H1 (cell line): ENCODE measurements around the gene SLC24A4. TPM values are rescaled to one million over a fixed set of nuclear protein-coding genes. Genes with fewer than 3 reads are reported as not detected.

Source experiments
- CTCF ChIA-PET: fragments of 300-600 bp; sonication (Branson Sonifier 250); formaldehyde crosslinking; loops from one replicate; lab custom pipeline; 2021; ENCODE audit not compliant: partially characterized antibody; lab: Charles Lee
- POLR2A ChIA-PET: fragments of 300-600 bp; sonication (Branson Sonifier 250); formaldehyde crosslinking; loops from one replicate; lab custom pipeline; 2021; ENCODE audit warnings: inconsistent platforms; ENCODE audit not compliant: partially characterized antibody; lab: Charles Lee
- DNase-seq, 2 experiments: peaks; one replicate each; pipeline versions ENCODE4 v3.0.0 to v3.0.0-alpha.2; 2010 to 2022; ENCODE audit warnings: low spot score in 2 of 2, low read depth in 1 of 2, mixed read lengths in 1 of 2
- FAIRE-seq: peaks from 2 replicates; lab custom pipeline; 2011; peaks lifted over from hg19 to GRCh38; lab: Jason Lieb, UNC
- H2AFZ ChIP-seq: 2 replicates; pipeline ENCODE4 v1.8.1; 2012; ENCODE audit warnings: low read length, inconsistent platforms
- H2AK5ac ChIP-seq: 2 replicates; pipeline ENCODE4 v1.6.1; 2013; ENCODE audit warnings: low read depth, low read length
- H2BK120ac ChIP-seq: replicated peaks from 2 replicates; pipeline ENCODE3; 2013; ENCODE audit warnings: low read depth, low read length, inconsistent platforms
- H2BK12ac ChIP-seq: 2 replicates; pipeline ENCODE4 v1.6.1; 2013; ENCODE audit warnings: low read depth, low read length
- H2BK15ac ChIP-seq: 2 replicates; pipeline ENCODE4 v1.6.1; 2013; ENCODE audit warnings: low read length
- H2BK20ac ChIP-seq: 2 replicates; pipeline ENCODE4 v1.6.1; 2013; ENCODE audit warnings: low read length
- H2BK5ac ChIP-seq: 2 replicates; pipeline ENCODE4 v1.6.1; 2013; ENCODE audit warnings: low read depth, low read length
- H3K14ac ChIP-seq: 2 replicates; pipeline ENCODE4 v1.6.1; 2013; ENCODE audit warnings: inconsistent platforms; ENCODE audit not compliant: insufficient read length
- H3K18ac ChIP-seq: 2 replicates; pipeline ENCODE4 v1.6.1; 2013; ENCODE audit warnings: low read length; ENCODE audit errors: extremely low read depth
- H3K23ac ChIP-seq: 2 replicates; pipeline ENCODE4 v1.6.1; 2013; ENCODE audit warnings: inconsistent platforms; ENCODE audit not compliant: insufficient read length
- H3K23me2 ChIP-seq: 2 replicates; pipeline ENCODE4 v1.6.1; 2013; ENCODE audit warnings: low read depth, low read length
- H3K27ac ChIP-seq: 2 replicates; pipeline ENCODE4 v1.6.1; 2011; ENCODE audit warnings: low read depth, low read length, inconsistent platforms
- H3K27me3 ChIP-seq, 4 experiments: replicated peaks in 1 of 4; 1 replicate in 1 of 4; 2 replicates in 3 of 4; pipeline versions ENCODE4 v1.6.1 to v1.8.1; 2011 to 2013; ENCODE audit warnings: low read length in 3 of 4, mild to moderate bottlenecking in 3 of 4, inconsistent platforms in 2 of 4, mixed read lengths in 2 of 4, moderate library complexity in 1 of 4; ENCODE audit not compliant: control insufficient read depth in 3 of 4, insufficient read depth in 3 of 4; ENCODE audit errors: extremely low read depth in 1 of 4
- H3K36me3 ChIP-seq, 4 experiments: 2 replicates each; pipeline versions ENCODE4 v1.6.1 to v1.8.1; 2011 to 2013; ENCODE audit warnings: mild to moderate bottlenecking in 4 of 4, low read length in 3 of 4, moderate library complexity in 2 of 4, control low read depth in 1 of 4, inconsistent platforms in 1 of 4; ENCODE audit not compliant: insufficient read depth in 4 of 4, control insufficient read depth in 2 of 4
- H3K4ac ChIP-seq: replicated peaks from 2 replicates; pipeline ENCODE3; 2013; ENCODE audit warnings: low read length, low read depth, mixed read lengths, inconsistent platforms; ENCODE audit not compliant: insufficient read length
- H3K4me1 ChIP-seq, 4 experiments: replicated peaks in 1 of 4; 1 replicate in 1 of 4; 2 replicates in 3 of 4; pipeline versions ENCODE4 v1.6.1 to v1.8.1; 2011 to 2013; ENCODE audit warnings: low read length in 3 of 4, inconsistent platforms in 2 of 4, mixed read lengths in 1 of 4; ENCODE audit not compliant: insufficient read depth in 4 of 4, control insufficient read depth in 3 of 4
- H3K4me2 ChIP-seq, 2 experiments: 2 replicates each; pipeline versions ENCODE4 v1.6.1 to v1.8.1; 2011 to 2013; ENCODE audit warnings: low read depth in 2 of 2, low read length in 2 of 2, control low read depth in 1 of 2, inconsistent platforms in 1 of 2, mild to moderate bottlenecking in 1 of 2; ENCODE audit not compliant: insufficient read depth in 1 of 2
- H3K4me3 ChIP-seq, 4 experiments: fragments of 200-600, 300-600 bp in 1 of 4; sonication (generic), shearing (Covaris generic), sonication (Bioruptor Twin) in 1 of 4; 2 replicates each; pipeline versions ENCODE4 v1.5.1 to v1.8.1; 2011 to 2016; ENCODE audit warnings: low read length in 4 of 4, low read depth in 3 of 4, control low read depth in 2 of 4, inconsistent platforms in 2 of 4, mild to moderate bottlenecking in 2 of 4, mixed read lengths in 1 of 4, moderate library complexity in 1 of 4; ENCODE audit not compliant: insufficient read depth in 2 of 4; ENCODE audit errors: extremely low read depth in 1 of 4
- H3K56ac ChIP-seq: replicated peaks from 2 replicates; pipeline ENCODE3; 2013; ENCODE audit warnings: low read depth, mild to moderate bottlenecking, mixed read lengths, low read length, inconsistent platforms; ENCODE audit not compliant: insufficient read length
- H3K79me1 ChIP-seq: 2 replicates; pipeline ENCODE4 v1.6.1; 2013; ENCODE audit warnings: low read depth, low read length, control low read depth
- H3K79me2 ChIP-seq, 2 experiments: 2 replicates each; pipeline versions ENCODE4 v1.6.1 to v1.8.1; 2012 to 2013; ENCODE audit warnings: low read length in 2 of 2, mild to moderate bottlenecking in 2 of 2, inconsistent platforms in 1 of 2; ENCODE audit not compliant: insufficient read depth in 2 of 2, control insufficient read depth in 1 of 2
- H3K9ac ChIP-seq, 4 experiments: replicated peaks in 1 of 4; 1 replicate in 1 of 4; 2 replicates in 3 of 4; pipeline versions ENCODE4 v1.6.1 to v1.8.1; 2011 to 2013; ENCODE audit warnings: low read depth in 3 of 4, low read length in 3 of 4, control low read depth in 2 of 4, mild to moderate bottlenecking in 2 of 4, moderate library complexity in 2 of 4, inconsistent platforms in 1 of 4; ENCODE audit errors: extremely low read depth in 1 of 4
- H3K9me3 ChIP-seq, 2 experiments: 2 replicates each; pipeline versions ENCODE4 v1.6.1 to v1.8.1; 2012 to 2013; ENCODE audit warnings: mild to moderate bottlenecking in 2 of 2, moderate library complexity in 2 of 2, control low read depth in 1 of 2, inconsistent platforms in 1 of 2, low read depth in 1 of 2, low read length in 1 of 2, mixed read lengths in 1 of 2; ENCODE audit not compliant: insufficient read depth in 2 of 2
- H4K20me1 ChIP-seq, 2 experiments: replicated peaks in 1 of 2; 2 replicates each; pipeline versions ENCODE3 to v1.8.1; 2011 to 2013; ENCODE audit warnings: inconsistent platforms in 2 of 2, low read length in 2 of 2, mild to moderate bottlenecking in 1 of 2; ENCODE audit not compliant: insufficient read depth in 2 of 2, control insufficient read depth in 1 of 2
- H4K5ac ChIP-seq: 2 replicates; pipeline ENCODE4 v1.6.1; 2013; ENCODE audit warnings: low read length, low read depth, mixed read lengths, inconsistent platforms; ENCODE audit not compliant: insufficient read length
- H4K8ac ChIP-seq: 2 replicates; pipeline ENCODE4 v1.8.0; 2013; ENCODE audit warnings: mild to moderate bottlenecking, moderate library complexity, low read length, inconsistent platforms; ENCODE audit not compliant: insufficient read depth; ENCODE audit errors: extremely low read depth
- H4K91ac ChIP-seq: replicated peaks from 2 replicates; pipeline ENCODE3; 2013; ENCODE audit warnings: low read length, mixed read lengths, inconsistent platforms; ENCODE audit not compliant: insufficient read length
- ASH2L ChIP-seq: fragments of 200-600, 300-600 bp; sonication (generic); IDR thresholded peaks from one replicate; pipeline ENCODE4 v1.7.1; 2017; ENCODE audit warnings: low read length
- EP300 ChIP-seq, 2 experiments: IDR thresholded peaks; 1 replicate in 1 of 2; 2 replicates in 1 of 2; pipeline ENCODE4 v1.6.1; 2011 to 2012; ENCODE audit warnings: low read depth in 2 of 2, low read length in 2 of 2, mild to moderate bottlenecking in 2 of 2, borderline replicate concordance in 1 of 2, inconsistent platforms in 1 of 2, moderate library complexity in 1 of 2
- FOSL1 ChIP-seq: IDR thresholded peaks from 2 replicates; pipeline ENCODE4 v1.6.1; 2011; ENCODE audit warnings: mild to moderate bottlenecking, low read depth, low read length, moderate library complexity; ENCODE audit not compliant: insufficient read depth
- HDAC2 ChIP-seq, 2 experiments: fragments of 300-600 bp in 1 of 2; sonication (generic) in 1 of 2; IDR thresholded peaks; 2 replicates each; pipeline ENCODE4 v1.6.1; 2011 to 2012; ENCODE audit warnings: low read depth in 2 of 2, low read length in 2 of 2, mild to moderate bottlenecking in 2 of 2, moderate library complexity in 2 of 2, borderline replicate concordance in 1 of 2, inconsistent platforms in 1 of 2
- HDAC6 ChIP-seq: IDR thresholded peaks from one replicate; pipeline ENCODE4 v1.7.1; 2012; ENCODE audit warnings: low read depth, mild to moderate bottlenecking, inconsistent platforms, low read length, moderate library complexity
- KDM1A ChIP-seq: fragments of 200-600, 300-600 bp; sonication (generic); IDR thresholded peaks from 2 replicates; pipeline ENCODE4 v1.7.1; 2016; ENCODE audit warnings: mild to moderate bottlenecking, low read length, borderline replicate concordance
- KDM4A ChIP-seq: IDR thresholded peaks from one replicate; pipeline ENCODE4 v1.7.1; 2012; ENCODE audit warnings: low read depth, mild to moderate bottlenecking, moderate library complexity, low read length, inconsistent platforms; ENCODE audit not compliant: severe bottlenecking
- MAFK ChIP-seq: IDR thresholded peaks from 2 replicates; pipeline ENCODE4 v1.6.1; 2012; ENCODE audit warnings: low read depth, mild to moderate bottlenecking, improper control_type of control experiment, low read length
- NANOG ChIP-seq: IDR thresholded peaks from 2 replicates; pipeline ENCODE4 v1.6.1; 2011; ENCODE audit warnings: low read length, low read depth, mild to moderate bottlenecking, inconsistent platforms; ENCODE audit not compliant: insufficient read depth, poor library complexity, severe bottlenecking
- NRF1 ChIP-seq: IDR thresholded peaks from 2 replicates; pipeline ENCODE4 v1.6.1; 2011; ENCODE audit warnings: mild to moderate bottlenecking, low read depth, low read length, improper control_type of control experiment
- RNF2 ChIP-seq: fragments of 200-900, 300-1000 bp; sonication (generic); IDR thresholded peaks from 2 replicates; pipeline ENCODE4 v1.7.1; 2016; ENCODE audit warnings: borderline replicate concordance, low read depth, mild to moderate bottlenecking, antibody characterized with exemption, low read length; ENCODE audit not compliant: poor library complexity, severe bottlenecking; ENCODE audit errors: missing control alignments
- SAP30 ChIP-seq: fragments of 300-600 bp; sonication (generic); IDR thresholded peaks from 2 replicates; pipeline ENCODE4 v1.7.1; 2012; ENCODE audit warnings: low read length, moderate library complexity, mild to moderate bottlenecking, inconsistent platforms; ENCODE audit not compliant: insufficient read depth, insufficient replicate concordance
- WGBS, 2 experiments: shearing (Covaris generic) in 1 of 2; methylation state at CpG; one replicate each; pipeline versions ENCODE4 v1.1.6 to v1.1.7; 2013 to 2015; ENCODE audit warnings: low lambda C conversion rate in 2 of 2, mixed read lengths in 2 of 2, inconsistent platforms in 1 of 2, low coverage in 1 of 2, missing lambda C conversion rate in 1 of 2; ENCODE audit not compliant: insufficient replicate concordance in 2 of 2, insufficient coverage in 1 of 2, insufficient read length in 1 of 2; ENCODE audit errors: extremely low coverage in 1 of 2, missing lambda C conversion rate in 1 of 2; 5-methylcytosine and 5-hydroxymethylcytosine counted together
- polyA plus RNA-seq, 7 experiments: library from polyadenylated mRNA; depleted of rRNA in 3 of 7; stranded (reverse) in 5 of 7; unstranded in 2 of 7; fragments of >200 nt in 5 of 7; fragments of 200-250 nt in 2 of 7; gene quantifications; 1 replicate in 5 of 7; 2 replicates in 1 of 7; 4 replicates in 1 of 7; pipeline versions ENCODE4 v1.2.1 to v1.2.3, GENCODE V29; 2011 to 2013; ENCODE audit warnings: missing spikeins in 2 of 7, mixed read lengths in 2 of 7
- total RNA-seq: library from RNA; stranded (reverse); fragmentation: NEBNext Ultra II Directional; extraction: Animal tissue kit (Norgen Biotek cat#: 25700); gene quantifications from 2 replicates; pipeline ENCODE4 v1.2.1, GENCODE V29; 2021

Gene SLC24A4
- total and polyA plus RNA-seq, 2 of the 8 experiments (the other 6 are each of a cell fraction or from before 2014, with no cell fraction given), result 0.27 to 0.89 TPM

DNA sequence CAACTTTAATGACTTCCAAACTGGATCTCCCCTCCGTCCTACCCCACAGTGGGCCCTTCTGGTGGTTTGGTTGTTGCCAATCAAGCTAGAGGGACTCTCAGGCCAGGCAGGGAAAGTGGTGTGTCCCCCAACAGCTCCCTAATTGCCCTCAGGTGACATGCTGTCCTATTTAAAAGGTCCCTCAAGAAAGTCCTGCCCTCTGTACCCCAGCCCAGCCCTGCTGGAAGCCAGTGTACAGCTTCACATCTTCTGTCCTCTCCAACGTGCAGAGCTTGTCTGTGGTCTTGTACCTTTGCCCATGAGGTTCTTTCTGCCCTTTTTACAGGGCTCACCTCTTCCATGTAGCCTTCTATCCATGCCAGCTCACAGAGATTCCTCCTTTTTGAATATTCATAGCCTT, 194.8 kb downstream of the SLC24A4 start:
- Histone ChIP-seq H3K9ac (no peak overlapping the region), H3K23ac (no peak overlapping the region), H2BK20ac (no peak overlapping the region), H3K18ac (no peak overlapping the region), H4K8ac (no peak overlapping the region; the same call in 1 of the 2 replicates), H3K4me3 (no peak overlapping the region), H3K56ac (no peak overlapping the region), H3K79me2 (no peaks in the 10 kb centered on the region), H2AFZ (no peak overlapping the region), H3K14ac (no peak overlapping the region), H2BK12ac (no peak overlapping the region), H3K27me3 (peaks cover 10 to 40% (median 26%) of the 10 kb centered on the region in 4 experiments), H3K4ac (no peak overlapping the region), H3K4me2 (no peak overlapping the region), H2BK5ac (no peak overlapping the region), H4K20me1 (no peaks in the 10 kb centered on the region), H2BK120ac (no peak overlapping the region), H4K91ac (no peak overlapping the region), H3K9me3 (no peaks in the 10 kb centered on the region), H3K36me3 (no peaks in the 10 kb centered on the region), H3K4me1 (0 out of 7 replicates have a peak, but pooled peaks cover 0 to 5% (median under 1%) of the 10 kb centered on the region in 4 experiments), H3K79me1 (no peaks in the 10 kb centered on the region), H3K27ac (no peak overlapping the region), H3K23me2 (peaks cover 18% of the 10 kb centered on the region; the same call in 1 of the 2 replicates), H4K5ac (no peak overlapping the region), H2BK15ac (no peak overlapping the region), H2AK5ac (no peak overlapping the region)
- DNase-seq (no peak), FAIRE-seq (no peak)
- WGBS, 2 experiments, result 79% methylated on average over 2 of the region's 2 CpGs; no CpG with 5 or more reads in 1 of the 2 experiments
- POLR2A ChIA-PET, result interaction anchor here (0.7 kb wide), 1 partner anchor 33 kb away, joined by 3 read pairs; no protein-coding TSS in a partner anchor
- CTCF ChIA-PET, result interaction anchor here (1.0 kb wide), 1 partner anchor 67 kb away, joined by 4 read pairs; no protein-coding TSS in a partner anchor
- TF ChIP-seq FOSL1, result no peak
- TF ChIP-seq HDAC6, result no peak
- no peak for TF ChIP-seq KDM1A
- no peak for TF ChIP-seq ASH2L
- TF ChIP-seq EP300 (IDR thresholded peaks at IDR 0.05; ENCODE audit: borderline replicate concordance in 1 of 2, low read depth in 2 of 2, low read length in 2 of 2), result no peak
- no peak for TF ChIP-seq KDM4A
- no peak for TF ChIP-seq NANOG
- no peak for TF ChIP-seq MAFK
- TF ChIP-seq HDAC2 (IDR thresholded peaks at IDR 0.05; ENCODE audit: borderline replicate concordance in 1 of 2, low read depth in 2 of 2, low read length in 2 of 2), result no peak
- TF ChIP-seq SAP30, result no peak
- no peak for TF ChIP-seq NRF1
- TF ChIP-seq RNF2, result no peak
